HG03159 (cell line): ENCODE results near the gene MORC2.

Source experiments
- ATAC-seq: cut with Tn5 transposase; IDR thresholded peaks from one replicate; pipeline ENCODE4 v1.9.1; 2021; ENCODE audit warnings: mild to moderate bottlenecking, moderate library complexity; ENCODE audit not compliant: unreplicated experiment

The MORC2 gene

GRCh38 chr22:30922151-30922611, 46.4 kb downstream of the MORC2 start:
- no peak for ATAC-seq

GRCh38 chr22:30921108-30921507, 47.5 kb downstream of the MORC2 start:
- no peak for ATAC-seq

- no peak for ATAC-seq
These were observed 48.2 kb downstream of the MORC2 start for GRCh38 chr22:30920407-30920806.

DNA sequence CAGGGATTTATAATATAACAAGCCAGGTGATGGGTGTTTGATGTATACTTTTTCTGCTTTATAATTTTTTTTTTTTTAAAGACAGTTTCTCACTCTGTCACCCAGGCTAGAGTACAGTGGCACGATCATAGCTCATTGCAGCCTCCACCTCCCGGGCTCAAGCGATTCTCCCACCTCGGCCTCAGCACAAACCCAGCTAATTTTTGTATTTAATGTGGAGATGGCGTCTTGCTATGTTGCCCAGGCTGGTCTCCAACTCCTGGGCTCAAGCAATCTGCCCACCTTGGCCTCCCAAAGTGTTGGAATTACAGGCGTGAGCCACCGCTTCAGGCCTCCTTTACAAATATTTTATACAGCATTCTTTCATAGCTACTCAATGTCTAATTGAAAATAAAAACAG, 48.6 kb downstream of the MORC2 start:
- ATAC-seq: no peak

DNA sequence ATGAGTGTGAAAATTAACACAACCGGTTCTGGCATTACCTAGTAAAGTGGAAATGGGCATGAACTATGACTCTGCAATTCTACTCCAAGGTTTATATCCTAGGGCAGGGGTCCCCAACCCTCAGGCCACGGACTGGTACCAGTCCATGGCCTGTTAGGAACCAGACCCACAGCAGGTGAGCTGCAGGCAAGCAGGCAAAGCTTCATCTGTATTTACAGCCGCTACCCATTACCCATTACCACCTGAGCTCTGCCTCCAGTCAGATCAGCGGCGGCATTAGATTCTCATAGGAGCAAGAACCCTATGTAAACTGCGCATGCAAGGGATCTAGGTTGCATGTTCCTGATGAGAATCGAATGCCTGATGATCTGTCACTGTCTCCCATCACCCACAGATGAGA, 49.8 kb downstream of the MORC2 start:
- no peak for ATAC-seq

GRCh38 chr22:30910358-30910757, 58.2 kb downstream of the MORC2 start:
- ATAC-seq: no peak

DNA sequence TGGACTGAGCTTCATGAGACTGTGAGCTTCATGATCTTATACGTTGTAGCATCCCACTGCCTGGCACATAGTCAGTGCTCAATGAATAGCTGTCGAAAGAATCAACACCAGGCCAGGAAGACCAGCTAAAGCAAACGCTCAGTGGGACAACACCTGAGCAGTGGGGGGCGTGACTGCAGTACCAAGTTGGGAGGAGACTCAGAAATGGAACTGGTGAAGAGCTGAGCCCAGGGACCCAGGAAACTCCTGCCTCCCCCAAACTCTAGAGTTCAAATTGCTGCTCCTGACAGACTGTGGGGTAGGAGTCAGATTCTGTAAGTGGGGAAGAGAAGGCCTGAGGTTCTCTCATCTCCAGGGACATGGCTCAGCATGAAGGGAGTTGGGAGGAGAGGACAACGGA, 59.3 kb downstream of the MORC2 start:
- ATAC-seq: no peak

DNA sequence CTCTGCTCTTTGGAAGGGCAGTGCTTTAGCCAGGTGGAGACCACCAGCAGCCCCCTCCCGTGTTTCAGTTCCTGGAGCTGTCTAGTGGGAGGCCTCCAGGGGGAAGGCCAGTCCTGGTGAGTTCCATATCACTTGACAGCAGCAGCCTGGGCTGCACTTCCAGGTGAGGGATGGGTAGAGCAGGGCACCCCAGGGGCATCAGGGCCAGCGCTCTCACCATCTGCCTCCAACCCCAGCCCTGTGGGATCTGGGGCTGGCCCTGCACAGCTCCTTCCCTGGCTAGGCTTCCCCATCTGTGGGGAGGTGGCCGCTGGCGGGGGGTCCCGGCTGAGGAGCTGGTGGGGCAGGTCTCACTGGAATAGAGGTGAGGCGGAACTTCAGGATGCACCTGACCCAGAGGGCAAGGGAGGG, 60.5 kb downstream of the MORC2 start:
- no peak for ATAC-seq

- ATAC-seq: no peak
These were observed 61.6 kb downstream of the MORC2 start for GRCh38 chr22:30906946-30907345.

GRCh38 chr22:30906411-30906810, 62.2 kb downstream of the MORC2 start:
- ATAC-seq: no peak

- no peak for ATAC-seq
These were observed 62.8 kb downstream of the MORC2 start for GRCh38 chr22:30905696-30906341.

DNA sequence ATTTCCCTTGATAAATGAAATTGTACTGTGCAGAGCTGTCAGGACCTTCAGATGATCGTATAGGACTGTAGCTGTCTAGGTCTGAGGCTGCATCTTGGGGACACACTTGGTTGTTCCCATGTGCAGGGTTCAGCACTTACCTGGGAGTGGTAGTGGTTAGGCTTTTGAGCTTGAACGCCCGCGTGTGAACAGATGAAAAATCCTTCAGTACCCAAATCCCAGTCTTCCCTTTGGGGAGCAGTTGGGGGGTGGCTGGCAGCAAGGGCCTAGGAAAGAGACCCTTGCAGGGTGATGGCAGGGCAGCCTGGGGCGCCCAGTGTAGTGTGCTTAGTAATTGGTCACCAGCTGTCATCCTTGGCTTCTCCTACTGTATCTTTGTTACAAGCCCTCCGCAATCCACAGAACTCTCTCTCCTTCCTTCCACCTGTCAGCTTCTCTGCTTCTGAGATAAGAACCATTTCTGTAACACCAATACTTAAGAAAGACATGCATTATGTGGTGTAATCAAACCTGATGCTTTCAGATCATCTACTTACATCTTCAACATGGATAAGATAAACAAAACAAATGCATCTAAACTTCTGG, 64.6 kb downstream of the MORC2 start:
- ATAC-seq: no peak

- no peak for ATAC-seq
These were observed 65.8 kb downstream of the MORC2 start for GRCh38 chr22:30902496-30903357.

DNA sequence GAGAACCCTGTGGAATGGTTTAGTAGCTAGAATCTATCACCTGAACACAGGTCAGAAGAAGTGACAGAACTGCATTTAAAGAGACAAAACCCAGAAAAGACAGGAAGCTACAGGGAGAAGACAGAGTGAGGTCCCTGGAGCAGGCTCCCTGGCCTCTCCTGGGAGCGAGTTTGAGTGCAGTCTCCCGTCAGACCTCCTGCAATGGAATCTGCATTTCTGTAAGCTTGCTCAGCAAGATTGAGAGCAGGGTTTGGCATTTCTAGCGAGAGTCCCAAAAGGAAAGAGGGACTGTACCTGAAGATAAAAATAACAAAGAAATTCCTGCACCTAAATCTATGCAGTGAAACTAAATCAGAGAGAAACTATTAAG, 74.2 kb downstream of the MORC2 start:
- no peak for ATAC-seq

GRCh38 chr22:30893434-30894370, 74.9 kb downstream of the MORC2 start:
- ATAC-seq: no peak

DNA sequence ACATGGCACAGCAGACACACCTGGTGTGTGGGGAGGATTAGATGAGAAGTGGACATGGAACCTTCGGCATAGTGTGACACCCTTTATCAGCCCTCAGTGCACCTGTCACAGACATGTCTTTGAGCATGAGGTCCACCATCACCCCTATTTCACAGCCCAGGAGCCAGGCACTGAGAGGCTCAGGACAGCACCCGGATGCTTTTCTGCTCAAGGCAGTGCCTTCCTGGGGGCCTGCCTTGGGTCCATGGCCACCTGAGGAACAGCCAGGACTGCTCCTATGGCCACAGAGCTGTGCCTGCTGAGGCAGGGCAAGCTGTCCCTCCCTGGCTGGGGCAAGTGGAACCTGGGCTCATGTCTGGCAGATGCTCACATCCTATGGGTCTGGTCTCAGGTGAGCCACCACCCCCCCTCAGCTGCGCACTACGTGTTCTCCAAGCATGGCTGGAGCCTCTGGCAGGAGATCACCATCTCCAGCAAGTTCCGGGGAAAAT, 75.8 kb downstream of the MORC2 start:
- no peak for ATAC-seq

- ATAC-seq: no peak
These were observed 76.3 kb downstream of the MORC2 start for GRCh38 chr22:30892286-30892685.

DNA sequence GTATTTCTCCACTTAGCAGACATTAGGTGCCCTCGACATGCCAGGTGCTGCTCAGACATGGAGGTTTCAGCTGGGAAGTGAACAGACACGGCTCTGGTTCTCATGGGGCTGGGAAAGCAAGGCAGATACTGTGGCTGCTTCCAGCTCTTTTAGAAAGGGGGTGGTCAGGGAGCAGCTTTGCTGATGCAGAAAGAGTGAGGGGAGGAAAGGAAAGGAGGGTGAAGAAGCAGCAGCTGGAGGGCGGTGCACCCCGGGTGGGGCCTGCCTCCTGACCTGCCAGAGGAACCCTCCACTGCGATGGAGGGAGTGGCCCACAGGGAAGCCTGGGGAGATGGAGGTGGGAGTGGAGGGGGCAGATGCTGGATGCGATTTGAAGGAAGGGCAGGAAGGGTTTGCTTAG, 76.8 kb downstream of the MORC2 start:
- ATAC-seq: no peak

- ATAC-seq: no peak
These were observed 77.2 kb downstream of the MORC2 start for GRCh38 chr22:30891443-30891755.

- ATAC-seq: no peak
These were observed 77.7 kb downstream of the MORC2 start for GRCh38 chr22:30890686-30891442.
